H1 (cell line): ENCODE data around the gene CD81.

Source experiments
- CHD1 ChIP-seq: IDR thresholded peaks from 2 replicates; pipeline ENCODE4 v1.6.1; 2012; ENCODE audit warnings: low read depth, low read length, improper control_type of control experiment
- CTCF ChIP-seq, 3 experiments: IDR thresholded peaks; 1 replicate in 2 of 3; 2 replicates in 1 of 3; pipeline versions ENCODE4 v1.5.1 to v1.6.1; 2011; ENCODE audit warnings: low read length in 3 of 3, mild to moderate bottlenecking in 3 of 3, inconsistent platforms in 2 of 3, low read depth in 1 of 3, moderate library complexity in 1 of 3; ENCODE audit not compliant: insufficient read depth in 1 of 3; ENCODE audit errors: control extremely low read depth in 1 of 3
- EZH2 ChIP-seq: fragments of 200-600 bp; sonication (generic); IDR thresholded peaks from 2 replicates; pipeline ENCODE4 v1.7.1; 2012; ENCODE audit warnings: low read depth, mild to moderate bottlenecking, moderate library complexity, low read length, inconsistent platforms; ENCODE audit not compliant: severe bottlenecking
- KDM5A ChIP-seq: fragments of 200-600 bp; IDR thresholded peaks from 2 replicates; pipeline ENCODE4 v1.7.1; 2012; ENCODE audit warnings: mild to moderate bottlenecking, low read length, inconsistent platforms, mixed read lengths
- POLR2AphosphoS5 ChIP-seq: IDR thresholded peaks from 2 replicates; pipeline ENCODE4 v1.6.1; 2011; ENCODE audit warnings: low read depth, low read length
- SP2 ChIP-seq: IDR thresholded peaks from 2 replicates; pipeline ENCODE4 v1.6.1; 2012; ENCODE audit warnings: mild to moderate bottlenecking, low read length, inconsistent platforms
- TAF1 ChIP-seq: IDR thresholded peaks from 2 replicates; pipeline ENCODE4 v1.6.1; 2011; ENCODE audit warnings: mild to moderate bottlenecking, low read depth, low read length
- TF ChIP-seq, protein P1 (sequence below): IDR thresholded peaks from 2 replicates; pipeline ENCODE4 v1.6.1; 2011; ENCODE audit warnings: low read length, improper control_type of control experiment

- TF ChIP-seq EZH2, result no peak
- no peak for TF ChIP-seq TAF1
- no peak for TF ChIP-seq KDM5A
- TF ChIP-seq, protein P1, sequence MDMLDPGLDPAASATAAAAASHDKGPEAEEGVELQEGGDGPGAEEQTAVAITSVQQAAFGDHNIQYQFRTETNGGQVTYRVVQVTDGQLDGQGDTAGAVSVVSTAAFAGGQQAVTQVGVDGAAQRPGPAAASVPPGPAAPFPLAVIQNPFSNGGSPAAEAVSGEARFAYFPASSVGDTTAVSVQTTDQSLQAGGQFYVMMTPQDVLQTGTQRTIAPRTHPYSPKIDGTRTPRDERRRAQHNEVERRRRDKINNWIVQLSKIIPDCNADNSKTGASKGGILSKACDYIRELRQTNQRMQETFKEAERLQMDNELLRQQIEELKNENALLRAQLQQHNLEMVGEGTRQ, result no peak
- TF ChIP-seq POLR2AphosphoS5, result no peak
- no peak for TF ChIP-seq CTCF (IDR thresholded peaks at IDR 0.05; ENCODE audit: control extremely low read depth in 1 of 3, insufficient read depth in 1 of 3, low read depth in 1 of 3, low read length in 3 of 3)
- TF ChIP-seq CHD1, result no peak
- TF ChIP-seq SP2, result no peak
These were observed 47.6 kb upstream of the CD81 start for GRCh38 chr11:2329551-2329950.
